Heart left ventricle (tissue), 16 donors: Measurements from ENCODE around the gene SCARB1. TPM values are rescaled to one million over a fixed set of nuclear protein-coding genes. Genes with fewer than 3 reads are reported as not detected.

ENCODE experiments used
- ATAC-seq, 4 donors: fragments of 200-7000 bp; cut with Tn5 transposase; one replicate each; pipeline ENCODE4 v1.9.1; 2020 to 2022; ENCODE audit warnings: moderate library complexity in 4 of 4, mild to moderate bottlenecking in 3 of 4, moderate number of reproducible peaks in 1 of 4
- DNase-seq, 5 donors: peaks; one replicate each; pipeline ENCODE4 v3.0.0-alpha.2; 2020
- H3K27ac ChIP-seq, 12 donors: fragments of 200-600 bp; sonication (generic) in 4 of 12; one replicate each; pipeline versions ENCODE4 v1.5.0 to v1.8.0; 2016 to 2022; ENCODE audit warnings: mild to moderate bottlenecking in 2 of 12
- H3K27me3 ChIP-seq, 9 donors: fragments of 200-600 bp; sonication (generic) in 2 of 9; one replicate each; pipeline versions ENCODE4 v1.5.1 to v1.8.0; 2016 to 2022; ENCODE audit warnings: mild to moderate bottlenecking in 3 of 9
- H3K36me3 ChIP-seq, 9 donors: fragments of 200-600 bp; sonication (generic) in 2 of 9; one replicate each; pipeline versions ENCODE4 v1.5.0 to v1.8.0; 2018 to 2022; ENCODE audit warnings: mild to moderate bottlenecking in 2 of 9
- H3K4me1 ChIP-seq, 12 donors: fragments of 200-600 bp; sonication (generic) in 4 of 12; one replicate each; pipeline versions ENCODE4 v1.5.0 to v1.8.0; 2016 to 2022; ENCODE audit warnings: mild to moderate bottlenecking in 3 of 12
- H3K4me3 ChIP-seq, 12 donors: fragments of 200-600 bp; sonication (generic) in 4 of 12; one replicate each; pipeline versions ENCODE4 v1.5.0 to v1.8.0; 2017 to 2022; ENCODE audit warnings: mild to moderate bottlenecking in 9 of 12, moderate library complexity in 4 of 12
- H3K9me3 ChIP-seq, 12 donors: fragments of 200-600 bp; sonication (generic) in 4 of 12; one replicate each; pipeline versions ENCODE4 v1.5.0 to v1.8.0; 2016 to 2022; ENCODE audit warnings: mild to moderate bottlenecking in 1 of 12
- CTCF ChIP-seq, 12 donors: fragments of 200-600 bp; sonication (generic) in 4 of 12; IDR thresholded peaks; one replicate each; pipeline versions ENCODE4 v1.5.0 to v1.8.0; 2018 to 2022; ENCODE audit warnings: antibody characterized with exemption in 12 of 12, mild to moderate bottlenecking in 5 of 12
- POLR2A ChIP-seq, 2 donors: fragments of 450-650 bp; IDR thresholded peaks; one replicate each; pipeline ENCODE4 v1.6.1; 2017; ENCODE audit warnings: antibody characterized with exemption in 2 of 2, mild to moderate bottlenecking in 2 of 2, moderate library complexity in 2 of 2
- WGBS, 4 donors: extraction: QIAGEN DNeasy Blood & Tissue Kit in 2 of 4; methylation state at CpG; one replicate each; pipeline versions ENCODE4 v1.1.5 to v1.1.7; 2013 to 2018; 5-methylcytosine and 5-hydroxymethylcytosine counted together
- intact Hi-C, 10 donors: fragments of 100-400 bp; cut with DNase I; formaldehyde crosslinking; loops; one replicate each; pipeline versions ENCODE4 v1.11.1 to v1.14.2; 2022
- polyA plus RNA-seq, 2 donors: library from polyadenylated mRNA; stranded (reverse); fragments of 200-250 nt; gene quantifications; one replicate each; pipeline ENCODE4 v1.2.3, GENCODE V29; 2013
- total RNA-seq, 9 donors: library from RNA; depleted of rRNA in 2 of 9; stranded (reverse); fragments of >200 nt in 2 of 9; fragmentation: NEBNext Ultra II Directional in 3 of 9; extraction: Animal tissue kit (Norgen Biotek cat#: 25700) in 3 of 9; gene quantifications; one replicate each; pipeline versions ENCODE4 v1.1.0 to v1.2.4, GENCODE V29; 2016 to 2023
- donor health status: ischemic (EF 13 %, LVEDD 7.1; RV severe dilation, severe dysfunction).
- donor health status: healthy with polysubstance abuse.
- donor health status: DM: no; HTN: yes; CAD: no.
- donor health status: DM: no; HTN: no; CAD: no.
- donor health status: ischemic (EF 25% LVEDD 6.9; RV normal size, moderate dysfunction).
- donor health status: ischemic (EF 25% LVEDD 5.7; RV mildly dilated, moderate dysfunction).
- donor health status: healthy.
- donor health status: DM: yes; HTN: yes; CAD: no.
- donor health status: ischemic (EF 35%, LVEDD 5.7; RV mildly dilated, moderate dysfunction).
- donor health status: nonischemic (EF 11% LVEDD 7.7; RV severe dilation, severe dysfunction).
- donor health status: DM: yes; HTN: yes; CAD: no.
- donor health status: PGD.
- donor health status: ischemic (EF 29% LVEDD 5.4; RV normal size, mild dysfunction).
- donor health status: nonischemic (EF 23%, LVEDD 6.1; RV moderate dilation, normal function).

Gene SCARB1
- total and polyA plus RNA-seq, 11 donors, result 6.9 to 21.7 (median 14.0) TPM

GRCh38 chr12:124864326-124864752 is 675 bp upstream of the SCARB1 start:
- Histone ChIP-seq H3K4me3 (peak overlapping the region in 10 of 12 donors; percentile 64 to 99 (median 82)), H3K36me3 (no peaks in the 10 kb centered on the region), H3K9me3 (no peaks in the 10 kb centered on the region), H3K27ac (peak overlapping the region in 7 of 12 donors; percentile 38 to 69 (median 67)), H3K27me3 (no peaks in the 10 kb centered on the region), H3K4me1 (peaks cover 5 to 55% (median 20%) of the 10 kb centered on the region in 12 donors)
- intact Hi-C loops, result loop anchor here in 2 of 10 donors (5.0 kb wide), 2 partner anchors 33 to 43 kb away; no protein-coding TSS in a partner anchor
- TF ChIP-seq CTCF (IDR thresholded peaks at IDR 0.05) (no peak), POLR2A (IDR thresholded peaks at IDR 0.05) (no peak)
- ATAC-seq (peak in 1 of 4 donors; percentile 1), DNase-seq (no peak)
- WGBS, 4 donors, result 90 to 94% (median 92%) methylated on average over 14 of the region's 14 CpGs

GRCh38 chr12:124862768-124863415 is 772 bp downstream of the SCARB1 start:
- WGBS, 4 donors, result 22 to 51% (median 23%) methylated on average over 8 to 22 of the region's 22 CpGs
- intact Hi-C loops, result loop anchor here in 2 of 10 donors (5.0 kb wide), 2 partner anchors 34 to 44 kb away; no protein-coding TSS in a partner anchor
- H3K9me3 ChIP-seq, result no peaks in the 10 kb centered on the region
- TF ChIP-seq POLR2A (IDR thresholded peaks at IDR 0.05) (no peak), CTCF (IDR thresholded peaks at IDR 0.05) (no peak)
- H3K27me3 ChIP-seq, result no peaks in the 10 kb centered on the region
- H3K36me3 ChIP-seq, result no peaks in the 10 kb centered on the region
- no peak for DNase-seq
- H3K4me3 ChIP-seq, result peak overlapping the region; percentile 64 to 99 (median 81)
- ATAC-seq, result peak; percentile 2 to 20 (median 14)
- H3K27ac ChIP-seq, result peak overlapping the region in 6 of 12 donors; percentile 13 to 69 (median 66)
- H3K4me1 ChIP-seq, result peaks cover 5 to 41% (median 20%) of the 10 kb centered on the region in 12 donors

GRCh38 chr12:124861898-124862676 is 1.6 kb downstream of the SCARB1 start:
- DNase-seq, result no peak
- 58 to 63% (median 61%) methylated on average over 8 of the region's 8 CpGs for WGBS, 4 donors
- peaks cover 5 to 35% (median 20%) of the 10 kb centered on the region in 12 donors for H3K4me1 ChIP-seq
- no peaks in the 10 kb centered on the region for H3K9me3 ChIP-seq
- peak overlapping the region in 1 of 12 donors; percentile 12 for H3K27ac ChIP-seq
- intact Hi-C loops, result loop anchor here in 2 of 10 donors (5.0 kb wide), 2 partner anchors 35 to 45 kb away; no protein-coding TSS in a partner anchor
- H3K36me3 ChIP-seq, result no peaks in the 10 kb centered on the region
- H3K27me3 ChIP-seq, result no peaks in the 10 kb centered on the region
- H3K4me3 ChIP-seq, result peak overlapping the region in 2 of 12 donors; percentile 82 to 99
- ATAC-seq, result no peak
- no peak for TF ChIP-seq CTCF (IDR thresholded peaks at IDR 0.05)
- no peak for TF ChIP-seq POLR2A (IDR thresholded peaks at IDR 0.05)

- H3K36me3 ChIP-seq, result no peaks in the 10 kb centered on the region
- no peaks in the 10 kb centered on the region for H3K9me3 ChIP-seq
- H3K4me3 ChIP-seq, result no peak overlapping the region
- ATAC-seq (peak; percentile 41 to 67 (median 56)), DNase-seq (peak; percentile 71 to 80 (median 77))
- 30 to 46% (median 39%) methylated on average over 9 of the region's 9 CpGs for WGBS, 4 donors
- H3K4me1 ChIP-seq, result peaks cover 5 to 37% (median 25%) of the 10 kb centered on the region in 12 donors
- peak overlapping the region in 1 of 12 donors; percentile 12 for H3K27ac ChIP-seq
- TF ChIP-seq POLR2A (IDR thresholded peaks at IDR 0.05) (no peak), CTCF (IDR thresholded peaks at IDR 0.05) (no peak)
- no peaks in the 10 kb centered on the region for H3K27me3 ChIP-seq
- intact Hi-C loops, result loop anchor here in 2 of 10 donors (5.0 kb wide), 2 partner anchors 36 to 46 kb away; no protein-coding TSS in a partner anchor
These were observed 2.2 kb downstream of the SCARB1 start for GRCh38 chr12:124861492-124861891.
